Kidney epithelial cell (primary cell): ENCODE results near the gene VKORC1L1. TPM values are rescaled to one million over a fixed set of nuclear protein-coding genes. Genes with fewer than 3 reads are reported as not detected.
"Not testable (repeated sequence)": the region's sequence is repeated elsewhere in the genome, so short reads cannot be mapped to it uniquely, and the experiment has no call there.

Experiments
- DNase-seq: peaks from one replicate; pipeline ENCODE4 v3.0.0-alpha.2; 2010; ENCODE audit warnings: low read depth
- H3K27me3 ChIP-seq: 2 replicates; pipeline ENCODE4 v1.6.0; 2011; ENCODE audit warnings: low read length; ENCODE audit not compliant: control insufficient read depth, insufficient read depth
- H3K36me3 ChIP-seq: 2 replicates; pipeline ENCODE4 v1.5.1; 2011; ENCODE audit warnings: low read length; ENCODE audit not compliant: control insufficient read depth, insufficient read depth
- H3K4me3 ChIP-seq: 2 replicates; pipeline ENCODE4 v1.5.1; 2011; ENCODE audit warnings: low read depth, mild to moderate bottlenecking, control low read depth, low read length
- CTCF ChIP-seq: IDR thresholded peaks from 2 replicates; pipeline ENCODE4 v1.5.1; 2011; ENCODE audit warnings: mild to moderate bottlenecking, moderate library complexity, low read length, control low read depth, inconsistent platforms; ENCODE audit not compliant: insufficient read depth, poor library complexity, severe bottlenecking
- total RNA-seq: library from RNA; depleted of rRNA; stranded (reverse); fragments of >200 nt; gene quantifications from 2 replicates; pipeline ENCODE4 v1.2.3, GENCODE V29; 2015

VKORC1L1 gene
- total RNA-seq, 1 donor from 2014 or later: 20.1 TPM

GRCh38 chr7:65989694-65990080, 116.8 kb downstream of the VKORC1L1 start:
- DNase-seq: no peak
- TF ChIP-seq CTCF: no peak
- no peak overlapping the region for H3K4me3 ChIP-seq
- H3K36me3 ChIP-seq: no peaks in the 10 kb centered on the region
- no peaks in the 10 kb centered on the region for H3K27me3 ChIP-seq

GRCh38 chr7:65991829-65992228, 119.0 kb downstream of the VKORC1L1 start:
- H3K36me3 ChIP-seq, H3K4me3 ChIP-seq, DNase-seq, H3K27me3 ChIP-seq: not testable (repeated sequence)

- TF ChIP-seq CTCF: no peak
- no peak for DNase-seq
- Histone ChIP-seq H3K27me3 (no peaks in the 10 kb centered on the region), H3K36me3 (no peaks in the 10 kb centered on the region), H3K4me3 (no peak overlapping the region)
Observed at GRCh38 chr7:65992526-65992925, 119.7 kb downstream of the VKORC1L1 start.

GRCh38 chr7:65994984-65995383, 122.1 kb downstream of the VKORC1L1 start:
- DNase-seq, H3K4me3 ChIP-seq, H3K36me3 ChIP-seq: not testable (repeated sequence)

GRCh38 chr7:66000823-66001417, 128.0 kb downstream of the VKORC1L1 start:
- not testable (repeated sequence) for DNase-seq, H3K36me3 ChIP-seq, H3K4me3 ChIP-seq, H3K27me3 ChIP-seq

More at GRCh38 chr7:65994984-65995383, 122.1 kb downstream of the VKORC1L1 start:
- not testable (repeated sequence) for H3K27me3 ChIP-seq

GRCh38 chr7:66005115-66005671, 132.3 kb downstream of the VKORC1L1 start:
- DNase-seq, H3K36me3 ChIP-seq, H3K27me3 ChIP-seq, H3K4me3 ChIP-seq: not testable (repeated sequence)

GRCh38 chr7:66007232-66007631, 134.4 kb downstream of the VKORC1L1 start:
- no peaks in the 10 kb centered on the region for H3K36me3 ChIP-seq
- TF ChIP-seq CTCF: no peak

More at GRCh38 chr7:66007232-66007631, 134.4 kb downstream of the VKORC1L1 start:
- DNase-seq: no peak
- no peaks in the 10 kb centered on the region for H3K27me3 ChIP-seq
- H3K4me3 ChIP-seq: no peak overlapping the region

Other genes starting within 250 kb of the VKORC1L1 start
- 18.8 and 20.5 TPM in 2 replicates for gene GUSB, start 109.1 kb downstream of the VKORC1L1 start, total RNA-seq
- 51.1 and 71.7 TPM in 2 replicates for gene ASL, start 202.7 kb downstream of the VKORC1L1 start, total RNA-seq
- gene CRCP, start 241.8 kb downstream of the VKORC1L1 start, total RNA-seq: 34.2 and 38.5 TPM in 2 replicates